IPS-NIHi11 (cell line): ENCODE data around the gene ARNT2.

Source experiments
- DNase-seq: peaks from one replicate; pipeline ENCODE4 v3.0.0; 2012; ENCODE audit warnings: mixed read lengths, low spot score

Gene ARNT2

GRCh38 chr15:80594091-80594889 is 190.1 kb downstream of the ARNT2 start:
- DNase-seq = no peak

GRCh38 chr15:80595396-80595795 is 191.2 kb downstream of the ARNT2 start:
- no peak for DNase-seq

- DNase-seq = no peak
These were observed 192.4 kb downstream of the ARNT2 start for GRCh38 chr15:80596521-80596976.

DNA sequence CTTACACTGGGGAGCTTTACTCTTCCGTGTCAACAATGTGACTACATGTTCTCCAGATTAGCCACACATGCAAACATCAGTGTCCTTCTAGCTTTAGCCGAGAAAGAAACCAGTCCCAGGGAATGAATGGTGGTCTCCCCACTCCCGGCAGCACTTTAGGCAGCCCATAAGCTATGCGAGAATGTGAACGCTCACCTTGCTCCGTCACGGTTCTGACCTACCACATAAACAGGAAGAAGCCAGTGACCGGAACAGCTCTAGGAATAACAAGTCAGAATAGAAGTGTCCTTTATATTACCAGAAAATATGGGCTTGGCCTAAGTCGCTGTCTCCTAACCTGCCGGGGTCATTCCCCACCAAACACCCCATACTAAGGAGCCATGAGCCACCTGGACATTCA is 192.9 kb downstream of the ARNT2 start:
- DNase-seq = no peak

- no peak for DNase-seq
These were observed 195.2 kb downstream of the ARNT2 start for GRCh38 chr15:80599359-80599758.

GRCh38 chr15:80600626-80601025 is 196.4 kb downstream of the ARNT2 start:
- DNase-seq = no peak

DNA sequence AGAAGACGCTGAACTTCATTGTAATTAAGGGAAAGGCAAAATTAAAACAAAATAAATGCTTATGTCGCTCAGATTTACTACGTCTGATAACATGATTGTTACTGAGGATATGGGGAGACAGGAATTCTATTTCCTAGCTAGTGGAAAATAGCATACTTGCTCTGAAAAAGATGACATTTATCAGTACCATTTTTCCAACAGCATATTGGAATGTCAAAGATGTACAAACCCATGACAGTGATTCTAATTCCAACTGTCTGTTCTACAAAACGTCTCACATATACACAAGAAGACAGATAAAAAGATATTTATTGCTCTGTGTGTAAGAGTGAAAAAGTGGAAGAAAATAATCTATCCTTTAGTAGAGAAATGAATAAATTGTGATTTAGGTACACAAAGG is 197.1 kb downstream of the ARNT2 start:
- no peak for DNase-seq

DNA sequence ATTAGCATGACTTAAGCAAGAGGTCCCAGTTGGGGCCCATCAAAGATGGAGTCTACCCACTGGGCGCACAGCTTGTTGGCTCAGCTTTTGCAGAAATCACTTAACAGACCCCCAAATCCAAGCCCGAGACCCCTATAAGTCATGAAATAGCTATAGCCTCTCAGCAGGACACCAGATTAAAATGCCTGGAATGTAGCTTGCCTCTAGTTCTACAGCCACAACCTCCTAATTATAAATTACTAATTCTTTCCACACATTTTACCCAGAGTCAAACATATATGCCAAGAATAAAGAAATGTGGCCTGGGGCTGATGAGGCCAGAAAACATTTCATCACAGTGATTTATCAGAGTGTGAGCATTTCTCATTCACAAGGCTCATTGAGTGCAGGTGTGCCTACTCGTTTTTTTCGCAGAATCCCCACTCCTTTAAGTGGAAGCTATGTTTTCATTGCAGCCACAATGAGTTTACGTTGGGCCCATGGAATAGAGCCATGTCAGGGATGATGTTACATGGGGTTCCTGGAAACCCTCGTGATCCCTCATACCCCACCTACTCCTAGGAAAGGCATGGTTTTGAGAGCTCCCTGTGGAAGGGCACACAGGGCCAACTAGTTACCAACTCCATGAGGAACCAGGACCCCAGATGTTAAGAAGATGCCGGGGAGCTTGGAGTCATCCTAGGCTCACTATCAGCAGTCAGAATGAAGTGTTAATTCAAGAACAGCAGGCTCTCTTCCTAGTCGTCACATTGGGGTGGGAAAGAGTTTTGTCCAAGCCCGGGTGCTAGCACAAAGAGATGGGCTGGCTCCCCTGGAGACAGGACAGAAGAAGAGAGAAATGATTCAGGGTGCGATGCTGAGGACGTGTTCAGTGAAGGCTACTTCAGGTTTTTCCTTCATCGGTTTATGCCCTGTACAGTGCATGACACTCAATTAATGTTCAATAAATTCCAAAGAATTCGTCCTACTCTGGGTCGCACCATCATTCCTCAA is 200.7 kb downstream of the ARNT2 start:
- no peak for DNase-seq

DNA sequence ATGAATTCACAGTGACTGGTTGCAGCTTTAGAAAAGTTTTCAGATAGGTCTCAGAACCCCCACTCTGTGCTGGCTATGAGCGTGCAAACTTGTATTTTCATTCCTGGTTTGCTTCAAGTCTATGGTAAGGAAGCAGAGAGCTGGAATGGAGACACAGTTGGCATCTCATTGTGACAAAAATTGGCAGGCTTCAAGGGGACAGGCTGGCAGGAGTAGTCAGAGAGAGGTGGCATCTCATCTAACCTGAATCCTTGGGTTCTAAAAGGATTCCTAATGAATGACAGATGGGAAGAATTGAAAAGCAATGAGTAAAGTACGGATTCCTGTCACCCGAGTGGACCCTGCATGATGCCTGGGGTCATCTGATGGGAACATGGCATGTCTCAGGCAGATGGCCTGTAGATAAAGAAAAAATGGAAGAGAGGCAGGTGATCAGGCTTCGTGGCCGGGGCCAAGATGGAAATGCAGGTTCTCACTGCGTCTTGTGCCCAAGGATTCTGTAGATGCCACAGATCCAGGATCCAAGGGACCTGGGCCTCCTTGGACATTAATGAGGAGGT is 201.5 kb downstream of the ARNT2 start:
- DNase-seq = no peak

- DNase-seq = no peak
These were observed 202.4 kb downstream of the ARNT2 start for GRCh38 chr15:80606511-80607071.

DNA sequence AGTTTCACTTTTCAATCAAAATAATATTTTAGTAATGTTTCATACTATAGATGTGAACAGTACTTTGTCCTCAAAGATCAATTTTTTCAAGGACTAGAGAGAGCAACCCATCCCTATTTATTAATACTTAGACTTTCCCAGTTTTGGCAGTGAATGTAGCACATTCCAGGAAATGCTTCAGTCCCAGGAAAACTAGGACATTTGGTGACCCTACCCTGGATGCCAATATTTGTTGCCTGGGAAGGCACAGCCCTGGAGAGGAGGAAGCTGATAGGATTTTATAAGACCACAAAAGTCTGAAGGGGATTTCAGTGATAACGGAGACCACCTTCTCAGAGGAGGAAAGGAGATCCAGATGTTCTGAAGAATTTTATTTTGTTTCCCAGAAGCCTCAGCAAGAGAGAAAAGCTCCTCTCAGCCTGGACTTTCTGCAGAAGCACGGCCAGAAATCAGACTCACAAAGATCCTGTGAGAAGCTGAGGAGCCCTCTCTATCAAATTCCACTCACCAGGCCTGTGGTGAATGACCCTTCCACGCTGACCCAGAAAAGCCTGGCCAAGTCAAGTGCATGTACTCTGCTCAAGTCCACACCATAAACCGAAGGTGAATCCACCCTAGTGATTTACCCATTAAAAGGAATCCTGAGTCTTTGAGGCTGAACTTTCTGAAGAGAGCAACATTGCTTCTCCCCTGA is 203.3 kb downstream of the ARNT2 start:
- DNase-seq = no peak

GRCh38 chr15:80608688-80609087 is 204.5 kb downstream of the ARNT2 start:
- DNase-seq = no peak

- no peak for DNase-seq
These were observed 204.9 kb downstream of the ARNT2 start for GRCh38 chr15:80609091-80609490.

DNA sequence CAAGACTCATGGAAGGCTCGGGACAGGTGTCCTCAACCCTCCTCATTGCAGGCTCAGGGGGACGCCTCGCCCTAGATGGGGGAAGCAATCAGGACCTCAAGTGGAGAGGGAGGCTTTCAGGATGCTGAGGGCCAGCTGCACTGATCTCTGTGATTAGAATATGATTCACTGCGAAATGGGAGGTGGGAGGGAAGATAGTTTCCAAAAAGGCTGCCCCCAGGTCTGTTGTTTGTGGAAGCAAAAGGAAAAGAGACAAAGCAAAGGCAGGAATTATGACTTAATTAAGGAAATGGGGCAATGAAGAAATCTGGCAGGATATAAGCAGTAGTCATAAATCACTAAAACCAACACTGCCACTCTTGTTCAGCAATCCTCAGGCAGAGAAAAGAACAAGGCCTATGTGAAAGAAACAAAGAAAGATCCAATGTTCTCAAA is 205.3 kb downstream of the ARNT2 start:
- no peak for DNase-seq

DNA sequence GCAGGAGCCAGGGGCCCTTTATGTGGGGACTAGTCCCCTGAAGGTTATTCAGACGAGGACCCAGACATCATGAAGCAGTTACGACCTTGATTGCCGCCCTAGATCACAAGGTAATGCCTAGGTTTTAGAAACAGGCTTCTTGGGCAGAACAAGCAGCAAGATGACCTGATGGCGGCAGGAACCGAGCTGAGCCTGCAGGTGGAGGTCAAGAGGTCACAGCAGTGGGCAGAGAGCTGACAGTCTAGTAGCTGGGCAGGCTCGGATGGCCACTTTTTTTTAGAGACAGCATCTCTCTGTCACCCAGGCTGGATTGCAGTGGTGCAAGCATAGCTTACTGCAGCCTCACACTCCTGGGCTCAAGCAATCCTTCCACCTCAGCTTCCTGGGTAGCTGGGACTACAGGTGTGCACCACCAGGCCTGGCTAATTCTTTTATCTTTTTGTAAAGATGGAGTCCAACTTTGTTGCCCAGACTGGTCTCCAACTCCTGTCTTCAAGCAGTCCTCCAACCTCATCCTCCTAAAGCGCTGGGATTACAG is 207.4 kb downstream of the ARNT2 start:
- no peak for DNase-seq

DNA sequence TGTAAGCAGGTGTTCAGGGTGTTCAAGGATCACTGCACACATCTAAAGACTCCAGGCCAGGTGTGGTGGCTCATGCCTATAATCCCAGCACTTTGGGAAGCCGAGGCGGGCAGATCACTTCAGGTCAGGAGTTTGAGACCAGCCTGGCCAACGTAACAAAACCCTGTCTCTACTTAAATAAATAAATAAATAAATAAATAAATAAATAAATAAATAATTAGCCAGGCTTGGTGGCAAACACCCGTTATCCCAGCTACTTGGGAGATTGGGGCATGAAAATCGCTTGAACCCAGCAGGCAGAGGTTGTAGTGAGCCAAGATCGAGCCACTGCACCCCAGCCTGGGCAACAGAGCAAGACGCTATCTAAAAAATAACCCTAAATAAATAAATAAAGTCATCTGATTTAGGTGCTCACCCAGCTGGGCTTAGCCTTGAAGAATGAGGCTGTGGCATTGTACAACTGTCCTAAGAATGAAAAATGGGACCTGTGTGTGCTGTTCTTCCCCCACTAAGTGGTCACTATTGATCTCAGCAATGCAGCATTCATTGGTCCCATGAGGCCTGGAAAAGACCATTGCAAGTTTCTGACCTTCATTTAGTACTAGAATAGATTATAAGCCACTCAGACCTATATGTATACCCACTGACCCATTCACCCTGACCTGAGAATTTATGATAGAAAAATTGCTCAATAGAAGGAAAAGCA is 208.1 kb downstream of the ARNT2 start:
- no peak for DNase-seq

GRCh38 chr15:80613762-80614365 is 209.7 kb downstream of the ARNT2 start:
- DNase-seq = no peak

DNA sequence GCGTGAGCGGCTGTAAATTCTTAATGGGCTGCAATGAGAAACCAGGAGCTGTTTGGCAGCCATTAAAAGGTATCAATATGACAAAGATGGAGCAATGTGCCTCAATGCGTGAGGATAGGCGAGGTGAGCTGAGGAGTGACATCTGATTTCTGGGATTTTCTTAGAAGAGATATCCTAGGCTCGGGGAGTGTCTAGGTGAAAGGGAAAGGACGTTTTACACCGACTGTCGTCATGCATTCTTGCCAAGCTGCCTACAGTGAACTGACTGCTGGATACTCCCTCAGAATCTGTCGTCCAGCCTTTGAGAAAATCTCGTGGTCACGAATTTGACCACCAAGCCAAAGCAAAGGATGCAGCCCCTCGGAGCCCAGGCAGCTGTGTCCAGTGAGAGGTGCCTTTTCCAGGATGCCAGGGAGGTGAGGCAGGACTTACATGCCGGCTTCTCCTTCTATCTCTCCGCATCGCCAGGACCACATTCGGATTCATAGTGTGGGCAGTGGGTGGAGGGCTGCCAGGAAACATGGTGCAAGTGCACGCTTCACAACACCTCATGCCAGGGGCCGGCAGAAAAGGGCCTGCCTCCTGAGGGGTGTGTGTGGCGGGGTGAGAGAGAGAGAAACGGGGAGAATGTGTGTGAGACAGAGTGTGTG is 210.7 kb downstream of the ARNT2 start:
- DNase-seq = no peak

- DNase-seq = no peak
These were observed 211.2 kb downstream of the ARNT2 start for GRCh38 chr15:80615361-80615736.
